ENCODE data around the gene OGA.

Gene OGA

DNA sequence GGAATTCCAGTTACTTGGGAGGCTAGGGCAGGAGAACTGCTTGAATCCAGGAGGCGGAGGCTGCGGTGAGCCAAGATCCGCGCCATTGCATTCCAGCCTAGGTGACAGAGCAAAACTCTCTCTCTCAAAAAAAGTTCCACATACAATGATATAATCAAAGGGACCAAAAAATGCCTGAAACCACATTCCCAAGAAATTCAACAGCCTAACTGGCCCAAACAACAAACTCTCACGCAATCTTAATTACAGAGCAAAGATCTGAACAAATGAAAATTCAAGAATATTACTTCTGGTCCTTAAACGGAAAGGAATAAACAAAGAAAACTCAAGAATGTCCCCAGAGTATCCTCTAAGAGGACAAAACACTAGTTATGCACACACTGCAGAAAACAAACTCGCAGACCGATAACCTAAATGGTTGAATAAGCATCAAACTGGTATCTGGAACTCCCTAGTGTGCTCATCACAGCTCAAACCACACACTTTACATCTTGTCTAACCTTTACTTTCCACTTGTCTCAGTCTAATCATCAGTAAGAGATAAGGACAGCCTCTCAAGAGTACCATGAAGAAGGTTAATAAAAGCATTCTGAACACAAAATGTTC is 3.7 kb downstream of the OGA start:
- H3K9me3 ChIP-seq (ENCODE audit: insufficient read depth, low read length, severe bottlenecking) = no peaks in the 10 kb centered on the region
- H4K20me1 ChIP-seq (ENCODE audit: insufficient read depth, low read length) = peaks cover 75% of the 10 kb centered on the region
- H3K4me1 ChIP-seq (ENCODE audit: insufficient read depth, low read length) = peaks cover 34% of the 10 kb centered on the region
- peak overlapping the region; percentile 79 for H3K4me2 ChIP-seq (ENCODE audit: insufficient read depth, low read length)
- peak overlapping the region; percentile 90 for H3K9ac ChIP-seq (ENCODE audit: low read depth, low read length)
- H2AFZ ChIP-seq (ENCODE audit: low read depth, low read length) = no peak overlapping the region
- no peaks in the 10 kb centered on the region for H3K27me3 ChIP-seq (ENCODE audit: insufficient read depth, low read length, poor library complexity)
- DNase-seq (no peak), ATAC-seq (ENCODE audit: insufficient read depth, low read depth) (no peak)
- peaks cover 54% of the 10 kb centered on the region for H3K36me3 ChIP-seq (ENCODE audit: insufficient read depth, low read length)
- TF ChIP-seq, protein P1, sequence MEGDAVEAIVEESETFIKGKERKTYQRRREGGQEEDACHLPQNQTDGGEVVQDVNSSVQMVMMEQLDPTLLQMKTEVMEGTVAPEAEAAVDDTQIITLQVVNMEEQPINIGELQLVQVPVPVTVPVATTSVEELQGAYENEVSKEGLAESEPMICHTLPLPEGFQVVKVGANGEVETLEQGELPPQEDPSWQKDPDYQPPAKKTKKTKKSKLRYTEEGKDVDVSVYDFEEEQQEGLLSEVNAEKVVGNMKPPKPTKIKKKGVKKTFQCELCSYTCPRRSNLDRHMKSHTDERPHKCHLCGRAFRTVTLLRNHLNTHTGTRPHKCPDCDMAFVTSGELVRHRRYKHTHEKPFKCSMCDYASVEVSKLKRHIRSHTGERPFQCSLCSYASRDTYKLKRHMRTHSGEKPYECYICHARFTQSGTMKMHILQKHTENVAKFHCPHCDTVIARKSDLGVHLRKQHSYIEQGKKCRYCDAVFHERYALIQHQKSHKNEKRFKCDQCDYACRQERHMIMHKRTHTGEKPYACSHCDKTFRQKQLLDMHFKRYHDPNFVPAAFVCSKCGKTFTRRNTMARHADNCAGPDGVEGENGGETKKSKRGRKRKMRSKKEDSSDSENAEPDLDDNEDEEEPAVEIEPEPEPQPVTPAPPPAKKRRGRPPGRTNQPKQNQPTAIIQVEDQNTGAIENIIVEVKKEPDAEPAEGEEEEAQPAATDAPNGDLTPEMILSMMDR (IDR thresholded peaks at IDR 0.05; ENCODE audit: borderline replicate concordance, extremely low read depth, low read length, poor library complexity, severe bottlenecking) = no peak
- no peak for TF ChIP-seq EZH2 (IDR thresholded peaks at IDR 0.05; ENCODE audit: borderline replicate concordance, low read depth, low read length, severe bottlenecking)
- H3K79me2 ChIP-seq (ENCODE audit: insufficient read depth, low read length) = peaks cover 94% of the 10 kb centered on the region
- H3K4me3 ChIP-seq (ENCODE audit: low read depth in 1 of 2, low read length in 2 of 2) = peak overlapping the region in 1 of 2 experiments; percentile 87; a peak in 1 of 4 replicates
- peak overlapping the region; percentile 39; the same call in 1 of the 2 replicates for H3K27ac ChIP-seq (ENCODE audit: low read length)

DNA sequence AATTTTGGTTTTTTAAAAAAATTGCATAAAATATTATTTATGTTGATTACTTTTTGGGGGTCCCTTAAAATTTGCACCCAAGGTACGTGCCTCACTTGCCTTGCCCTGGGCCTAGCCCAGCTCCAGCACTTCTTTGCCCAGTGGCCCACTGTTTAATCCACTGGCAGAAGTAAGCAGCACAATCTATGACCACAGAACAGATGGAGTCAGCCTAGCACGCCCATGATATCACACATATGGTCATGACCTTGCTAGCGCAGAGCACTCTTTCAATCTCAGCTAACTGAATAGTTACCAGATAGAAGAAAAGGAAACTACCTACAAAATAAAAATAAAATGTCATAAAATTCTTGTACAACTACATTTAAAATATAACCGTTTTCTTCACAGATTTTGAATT is 5.6 kb downstream of the OGA start:
- no peaks in the 10 kb centered on the region for H3K27me3 ChIP-seq (ENCODE audit: insufficient read depth, low read length, poor library complexity)
- no peaks in the 10 kb centered on the region for H3K9me3 ChIP-seq (ENCODE audit: insufficient read depth, low read length, severe bottlenecking)
- peaks cover 25% of the 10 kb centered on the region for H3K4me1 ChIP-seq (ENCODE audit: insufficient read depth, low read length)
- H3K27ac ChIP-seq (ENCODE audit: low read length) = no peak overlapping the region
- no peak overlapping the region for H2AFZ ChIP-seq (ENCODE audit: low read depth, low read length)
- H4K20me1 ChIP-seq (ENCODE audit: insufficient read depth, low read length) = peaks cover 70% of the 10 kb centered on the region
- H3K9ac ChIP-seq (ENCODE audit: low read depth, low read length) = no peak overlapping the region
- no peak overlapping the region for H3K4me2 ChIP-seq (ENCODE audit: insufficient read depth, low read length)
- no peak overlapping the region for H3K4me3 ChIP-seq (ENCODE audit: low read depth in 1 of 2, low read length in 2 of 2)
- H3K36me3 ChIP-seq (ENCODE audit: insufficient read depth, low read length) = peaks cover 72% of the 10 kb centered on the region
- ATAC-seq (ENCODE audit: insufficient read depth, low read depth) = no peak
- TF ChIP-seq, protein P1 (IDR thresholded peaks at IDR 0.05; ENCODE audit: borderline replicate concordance, extremely low read depth, low read length, poor library complexity, severe bottlenecking) = no peak
- TF ChIP-seq EZH2 (IDR thresholded peaks at IDR 0.05; ENCODE audit: borderline replicate concordance, low read depth, low read length, severe bottlenecking) = no peak
- peaks cover 95% of the 10 kb centered on the region for H3K79me2 ChIP-seq (ENCODE audit: insufficient read depth, low read length)
- DNase-seq = no peak

DNA sequence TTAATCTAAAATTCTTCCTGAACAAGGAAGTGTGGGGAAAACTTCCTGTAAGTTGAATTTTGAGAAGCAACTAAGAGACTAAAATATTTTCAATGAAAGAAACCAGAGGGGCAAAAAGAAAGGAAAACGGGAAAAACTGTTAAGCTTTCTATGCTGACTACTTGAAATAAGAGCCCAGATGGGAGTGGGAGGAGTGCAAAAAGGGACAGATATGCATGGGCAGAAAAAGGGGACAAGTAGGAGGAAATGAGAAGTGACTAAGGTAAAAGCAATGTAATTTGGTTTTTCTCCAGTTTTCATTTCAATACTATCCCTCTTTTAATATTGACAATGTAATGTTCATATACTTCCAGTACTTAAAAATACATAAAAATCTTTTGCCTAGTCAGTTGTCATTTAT is 11.1 kb downstream of the OGA start:
- DNase-seq = no peak
- H3K36me3 ChIP-seq (ENCODE audit: insufficient read depth, low read length) = peaks cover 94% of the 10 kb centered on the region
- H3K79me2 ChIP-seq (ENCODE audit: insufficient read depth, low read length) = peaks cover 72% of the 10 kb centered on the region
- H3K4me2 ChIP-seq (ENCODE audit: insufficient read depth, low read length) = no peak overlapping the region
- H3K27ac ChIP-seq (ENCODE audit: low read length) = no peak overlapping the region
- H3K4me3 ChIP-seq (ENCODE audit: low read depth in 1 of 2, low read length in 2 of 2) = no peak overlapping the region
- peaks cover 21% of the 10 kb centered on the region for H4K20me1 ChIP-seq (ENCODE audit: insufficient read depth, low read length)
- TF ChIP-seq EZH2 (IDR thresholded peaks at IDR 0.05; ENCODE audit: borderline replicate concordance, low read depth, low read length, severe bottlenecking) = no peak
- TF ChIP-seq, protein P1 (IDR thresholded peaks at IDR 0.05; ENCODE audit: borderline replicate concordance, extremely low read depth, low read length, poor library complexity, severe bottlenecking) = no peak
- no peak overlapping the region for H3K9ac ChIP-seq (ENCODE audit: low read depth, low read length)
- no peaks in the 10 kb centered on the region for H3K27me3 ChIP-seq (ENCODE audit: insufficient read depth, low read length, poor library complexity)
- no peaks in the 10 kb centered on the region for H3K4me1 ChIP-seq (ENCODE audit: insufficient read depth, low read length)
- no peak for ATAC-seq (ENCODE audit: insufficient read depth, low read depth)
- no peaks in the 10 kb centered on the region for H3K9me3 ChIP-seq (ENCODE audit: insufficient read depth, low read length, severe bottlenecking)
- no peak overlapping the region for H2AFZ ChIP-seq (ENCODE audit: low read depth, low read length)

Measured in DND-41 (cell line).